DND-41 (cell line): Measurements from ENCODE around the gene TLX1.
"Not testable (repeated sequence)": the region's sequence is repeated elsewhere in the genome, so short reads cannot be mapped to it uniquely, and the experiment has no call there.

ENCODE experiments used
- ATAC-seq: fragments of 200-7000 bp; cut with Tn5 transposase; 3 replicates; pipeline ENCODE4 v1.9.1; 2021; ENCODE audit warnings: low read depth; ENCODE audit not compliant: insufficient read depth
- DNase-seq: peaks from one replicate; pipeline ENCODE4 v3.0.0-alpha.2; 2020
- H2AFZ ChIP-seq: 2 replicates; pipeline ENCODE4 v1.6.0; 2012; ENCODE audit warnings: low read depth, low read length
- H3K27ac ChIP-seq: 2 replicates; pipeline ENCODE4 v1.5.1; 2012; ENCODE audit warnings: low read length, inconsistent platforms
- H3K27me3 ChIP-seq: fragments of 200-600 bp; sonication (generic); 2 replicates; pipeline ENCODE4 v1.6.0; 2012; ENCODE audit warnings: low read length, mild to moderate bottlenecking, inconsistent platforms; ENCODE audit not compliant: insufficient read depth, poor library complexity
- H3K36me3 ChIP-seq: 2 replicates; pipeline ENCODE4 v1.5.1; 2012; ENCODE audit warnings: low read length, inconsistent platforms; ENCODE audit not compliant: insufficient read depth
- H3K4me1 ChIP-seq: 2 replicates; pipeline ENCODE4 v1.5.1; 2012; ENCODE audit warnings: mild to moderate bottlenecking, low read length; ENCODE audit not compliant: insufficient read depth
- H3K4me2 ChIP-seq: 2 replicates; pipeline ENCODE4 v1.6.0; 2012; ENCODE audit warnings: mild to moderate bottlenecking, moderate library complexity, low read length, inconsistent platforms; ENCODE audit not compliant: insufficient read depth
- H3K4me3 ChIP-seq, 2 experiments: fragments of 200-600 bp in 1 of 2; shearing (Covaris generic) in 1 of 2; 2 replicates each; pipeline ENCODE4 v1.5.1; 2012 to 2016; ENCODE audit warnings: inconsistent platforms in 2 of 2, low read length in 2 of 2, mild to moderate bottlenecking in 2 of 2, low read depth in 1 of 2, moderate library complexity in 1 of 2
- H3K79me2 ChIP-seq: 2 replicates; pipeline ENCODE4 v1.6.0; 2012; ENCODE audit warnings: low read length, inconsistent platforms; ENCODE audit not compliant: insufficient read depth
- H3K9ac ChIP-seq: 2 replicates; pipeline ENCODE4 v1.6.0; 2012; ENCODE audit warnings: low read depth, mild to moderate bottlenecking, inconsistent platforms, low read length, moderate library complexity
- H3K9me3 ChIP-seq: 2 replicates; pipeline ENCODE4 v1.5.1; 2012; ENCODE audit warnings: low read length, moderate library complexity, mild to moderate bottlenecking, inconsistent platforms; ENCODE audit not compliant: insufficient read depth, severe bottlenecking
- H4K20me1 ChIP-seq: 2 replicates; pipeline ENCODE4 v1.6.0; 2012; ENCODE audit warnings: low read length; ENCODE audit not compliant: insufficient read depth
- CTCF ChIP-seq: IDR thresholded peaks from 2 replicates; pipeline ENCODE4 v1.5.1; 2012; ENCODE audit warnings: borderline replicate concordance, low read length, moderate library complexity, mild to moderate bottlenecking; ENCODE audit not compliant: poor library complexity, severe bottlenecking; ENCODE audit errors: extremely low read depth
- EZH2 ChIP-seq: IDR thresholded peaks from 3 replicates; pipeline ENCODE4 v1.6.1; 2012; ENCODE audit warnings: borderline replicate concordance, low read depth, mild to moderate bottlenecking, moderate library complexity, low read length, inconsistent platforms; ENCODE audit not compliant: severe bottlenecking

The TLX1 gene

DNA sequence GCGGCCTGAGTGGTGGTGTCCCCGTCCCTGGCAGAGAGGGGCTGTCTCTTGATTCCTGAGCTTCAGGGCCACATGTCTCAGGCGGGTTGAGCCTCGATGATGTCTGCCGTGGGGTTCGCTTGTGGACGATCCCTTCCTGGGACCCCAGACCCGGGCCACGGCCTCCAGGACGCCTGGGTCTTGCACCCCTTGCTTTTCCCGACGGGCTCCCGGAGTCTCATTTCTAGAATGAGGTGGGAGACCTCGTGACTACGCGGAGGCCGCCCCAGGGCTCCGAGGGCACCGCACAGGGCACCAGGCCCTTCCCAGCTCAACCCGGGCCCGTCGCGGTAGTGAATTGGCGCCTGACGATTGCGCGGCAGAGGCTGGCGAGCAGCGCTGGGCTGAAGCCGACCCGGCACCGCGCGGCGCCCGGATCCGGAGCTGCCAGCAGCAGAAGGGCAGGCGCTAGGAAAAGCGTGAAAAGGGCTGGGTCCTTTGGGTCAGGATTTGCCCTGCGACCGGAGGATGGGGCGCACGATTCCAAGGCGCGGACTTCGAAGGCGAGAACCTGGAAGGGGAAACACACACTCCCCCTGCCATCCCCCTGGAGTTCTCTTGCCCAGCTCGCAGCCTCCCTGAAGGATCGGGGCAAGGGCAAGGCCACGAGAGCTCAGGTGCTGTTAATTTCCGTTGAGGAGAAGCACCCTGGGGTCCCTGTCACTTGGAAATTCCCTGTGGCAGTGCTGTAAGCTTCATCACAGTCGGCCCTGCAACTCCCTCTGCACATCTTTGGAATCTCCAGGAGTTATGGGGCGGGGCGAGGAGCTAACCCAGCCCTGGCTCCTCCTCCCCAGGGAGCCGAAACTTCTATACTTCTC lies 15.5 kb downstream of the TLX1 start:
- Histone ChIP-seq H3K36me3 (no peaks in the 10 kb centered on the region), H3K27ac (no peak overlapping the region), H3K27me3 (peaks cover 45% of the 10 kb centered on the region), H3K4me3 (no peak overlapping the region), H2AFZ (no peak overlapping the region), H4K20me1 (no peaks in the 10 kb centered on the region; the same call in 1 of the 2 replicates), H3K9me3 (no peaks in the 10 kb centered on the region), H3K79me2 (no peaks in the 10 kb centered on the region), H3K9ac (no peak overlapping the region), H3K4me1 (peaks cover 9% of the 10 kb centered on the region), H3K4me2 (no peak overlapping the region)
- ATAC-seq (no peak), DNase-seq (no peak)
- no peak for TF ChIP-seq CTCF
- no peak for TF ChIP-seq EZH2

GRCh38 chr10:101151395-101151794 lies 20.3 kb downstream of the TLX1 start:
- Histone ChIP-seq H3K4me2 (no peak overlapping the region), H2AFZ (no peak overlapping the region), H3K4me3 (no peak overlapping the region), H3K27me3 (peaks cover 29% of the 10 kb centered on the region), H4K20me1 (no peaks in the 10 kb centered on the region), H3K36me3 (no peaks in the 10 kb centered on the region), H3K4me1 (no peaks in the 10 kb centered on the region), H3K79me2 (no peaks in the 10 kb centered on the region), H3K27ac (no peak overlapping the region), H3K9ac (no peak overlapping the region), H3K9me3 (no peaks in the 10 kb centered on the region)
- ATAC-seq (no peak), DNase-seq (no peak)
- TF ChIP-seq EZH2 (no peak), CTCF (no peak)

- no peak for DNase-seq
- Histone ChIP-seq H3K4me3 (no peak overlapping the region), H4K20me1 (no peaks in the 10 kb centered on the region), H3K79me2 (no peaks in the 10 kb centered on the region), H3K27me3 (peaks cover 27% of the 10 kb centered on the region), H2AFZ (no peak overlapping the region), H3K4me1 (no peaks in the 10 kb centered on the region), H3K9me3 (no peaks in the 10 kb centered on the region), H3K9ac (no peak overlapping the region), H3K4me2 (no peak overlapping the region), H3K36me3 (no peaks in the 10 kb centered on the region), H3K27ac (no peak overlapping the region)
- ATAC-seq, result no peak
- TF ChIP-seq EZH2, result no peak
- TF ChIP-seq CTCF, result no peak
These were observed 21.2 kb downstream of the TLX1 start for GRCh38 chr10:101152316-101152715.

DNA sequence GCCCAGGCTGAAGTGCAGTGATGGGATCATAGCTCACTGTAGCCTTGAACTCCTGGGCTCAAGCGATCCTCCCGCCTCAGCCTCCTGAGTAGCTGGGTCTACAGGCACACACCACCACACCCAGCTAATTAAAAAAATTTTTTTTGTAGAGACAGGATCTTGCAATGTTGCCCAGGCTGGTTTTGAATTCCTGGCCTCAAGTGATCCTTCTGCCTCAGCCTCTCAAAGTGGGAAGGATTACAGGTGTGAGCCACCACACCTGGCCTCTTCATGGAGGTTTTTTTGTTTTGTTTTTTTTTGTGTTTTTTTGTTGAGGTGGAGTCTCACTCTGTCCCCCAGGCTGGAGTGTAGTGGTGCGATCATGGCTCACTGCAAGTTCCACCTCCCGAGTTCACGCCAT lies 23.4 kb downstream of the TLX1 start:
- H3K27me3 ChIP-seq, result peaks cover 24% of the 10 kb centered on the region
- not testable (repeated sequence) for H3K79me2 ChIP-seq, H3K27ac ChIP-seq, H3K9ac ChIP-seq, H3K4me2 ChIP-seq, H2AFZ ChIP-seq, ATAC-seq, H4K20me1 ChIP-seq, H3K36me3 ChIP-seq, H3K9me3 ChIP-seq, DNase-seq, H3K4me1 ChIP-seq, H3K4me3 ChIP-seq
